ENCODE results near the gene RNASEH2B. TPM values are rescaled to one million over a fixed set of nuclear protein-coding genes. Genes with fewer than 3 reads are reported as not detected.

The RNASEH2B gene
- total and polyA plus RNA-seq, 4 donors: 7.8 to 44.1 (median 9.3) TPM

DNA sequence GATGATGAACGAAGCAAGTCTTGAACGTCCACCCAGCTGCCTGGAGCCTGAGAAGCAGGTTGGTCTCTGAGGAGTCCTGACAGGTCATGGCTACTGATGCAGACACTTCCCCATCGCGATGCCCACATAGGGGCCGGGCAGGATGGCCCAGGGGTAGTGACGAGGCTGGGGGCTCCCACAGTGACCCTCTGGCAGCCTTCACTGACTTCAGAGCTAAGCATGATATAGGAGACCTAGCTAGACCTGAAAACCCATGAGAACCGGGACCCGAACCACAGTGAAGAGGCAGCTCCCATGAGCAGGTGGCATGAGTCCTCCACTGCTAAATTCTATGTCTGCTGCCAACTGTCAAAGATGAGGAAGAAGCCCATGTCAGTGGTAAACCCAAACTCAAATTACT lies 91.7 kb downstream of the RNASEH2B start:
- Histone ChIP-seq H3K36me3 (ENCODE audit: control insufficient read depth in 4 of 4, insufficient read depth in 3 of 4, low read depth in 1 of 4, low read length in 3 of 4) (no peaks in the 10 kb centered on the region), H3K9ac (ENCODE audit: low read depth in 1 of 2, low read length in 2 of 2) (no peak overlapping the region), H3K4me1 (ENCODE audit: control insufficient read depth in 4 of 4, insufficient read depth in 4 of 4, low read length in 3 of 4) (peaks cover 1 to 11% (median 8%) of the 10 kb centered on the region in 4 donors), H3K27me3 (ENCODE audit: control insufficient read depth in 4 of 4, insufficient read depth in 4 of 4, low read length in 3 of 4) (no peaks in the 10 kb centered on the region), H3K4me3 (ENCODE audit: low read depth in 1 of 3, low read length in 3 of 3) (no peak overlapping the region), H3K9me3 (ENCODE audit: control insufficient read depth in 4 of 4, low read length in 3 of 4) (no peaks in the 10 kb centered on the region), H3K27ac (ENCODE audit: low read depth in 1 of 2, low read length in 2 of 2) (no peak overlapping the region)
- 90% methylated on average over 8 of the region's 8 CpGs for WGBS
- DNase-seq (ENCODE audit: low spot score): no peak
- TF ChIP-seq, protein P1, sequence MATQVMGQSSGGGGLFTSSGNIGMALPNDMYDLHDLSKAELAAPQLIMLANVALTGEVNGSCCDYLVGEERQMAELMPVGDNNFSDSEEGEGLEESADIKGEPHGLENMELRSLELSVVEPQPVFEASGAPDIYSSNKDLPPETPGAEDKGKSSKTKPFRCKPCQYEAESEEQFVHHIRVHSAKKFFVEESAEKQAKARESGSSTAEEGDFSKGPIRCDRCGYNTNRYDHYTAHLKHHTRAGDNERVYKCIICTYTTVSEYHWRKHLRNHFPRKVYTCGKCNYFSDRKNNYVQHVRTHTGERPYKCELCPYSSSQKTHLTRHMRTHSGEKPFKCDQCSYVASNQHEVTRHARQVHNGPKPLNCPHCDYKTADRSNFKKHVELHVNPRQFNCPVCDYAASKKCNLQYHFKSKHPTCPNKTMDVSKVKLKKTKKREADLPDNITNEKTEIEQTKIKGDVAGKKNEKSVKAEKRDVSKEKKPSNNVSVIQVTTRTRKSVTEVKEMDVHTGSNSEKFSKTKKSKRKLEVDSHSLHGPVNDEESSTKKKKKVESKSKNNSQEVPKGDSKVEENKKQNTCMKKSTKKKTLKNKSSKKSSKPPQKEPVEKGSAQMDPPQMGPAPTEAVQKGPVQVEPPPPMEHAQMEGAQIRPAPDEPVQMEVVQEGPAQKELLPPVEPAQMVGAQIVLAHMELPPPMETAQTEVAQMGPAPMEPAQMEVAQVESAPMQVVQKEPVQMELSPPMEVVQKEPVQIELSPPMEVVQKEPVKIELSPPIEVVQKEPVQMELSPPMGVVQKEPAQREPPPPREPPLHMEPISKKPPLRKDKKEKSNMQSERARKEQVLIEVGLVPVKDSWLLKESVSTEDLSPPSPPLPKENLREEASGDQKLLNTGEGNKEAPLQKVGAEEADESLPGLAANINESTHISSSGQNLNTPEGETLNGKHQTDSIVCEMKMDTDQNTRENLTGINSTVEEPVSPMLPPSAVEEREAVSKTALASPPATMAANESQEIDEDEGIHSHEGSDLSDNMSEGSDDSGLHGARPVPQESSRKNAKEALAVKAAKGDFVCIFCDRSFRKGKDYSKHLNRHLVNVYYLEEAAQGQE (IDR thresholded peaks at IDR 0.05): no peak
- no peak for TF ChIP-seq FOXA1 (IDR thresholded peaks at IDR 0.05)
- no peak for TF ChIP-seq HNF4G (IDR thresholded peaks at IDR 0.05)
- TF ChIP-seq TAF1 (conservative IDR thresholded peaks at IDR 0.05): no peak
- no peak for TF ChIP-seq YY1 (IDR thresholded peaks at IDR 0.05)
- no peak for TF ChIP-seq GABPA (IDR thresholded peaks at IDR 0.05 in 1 of 2, conservative IDR thresholded peaks at IDR 0.05 in 1 of 2)
- TF ChIP-seq HNF4A (conservative IDR thresholded peaks at IDR 0.05): no peak
- TF ChIP-seq, protein P2, sequence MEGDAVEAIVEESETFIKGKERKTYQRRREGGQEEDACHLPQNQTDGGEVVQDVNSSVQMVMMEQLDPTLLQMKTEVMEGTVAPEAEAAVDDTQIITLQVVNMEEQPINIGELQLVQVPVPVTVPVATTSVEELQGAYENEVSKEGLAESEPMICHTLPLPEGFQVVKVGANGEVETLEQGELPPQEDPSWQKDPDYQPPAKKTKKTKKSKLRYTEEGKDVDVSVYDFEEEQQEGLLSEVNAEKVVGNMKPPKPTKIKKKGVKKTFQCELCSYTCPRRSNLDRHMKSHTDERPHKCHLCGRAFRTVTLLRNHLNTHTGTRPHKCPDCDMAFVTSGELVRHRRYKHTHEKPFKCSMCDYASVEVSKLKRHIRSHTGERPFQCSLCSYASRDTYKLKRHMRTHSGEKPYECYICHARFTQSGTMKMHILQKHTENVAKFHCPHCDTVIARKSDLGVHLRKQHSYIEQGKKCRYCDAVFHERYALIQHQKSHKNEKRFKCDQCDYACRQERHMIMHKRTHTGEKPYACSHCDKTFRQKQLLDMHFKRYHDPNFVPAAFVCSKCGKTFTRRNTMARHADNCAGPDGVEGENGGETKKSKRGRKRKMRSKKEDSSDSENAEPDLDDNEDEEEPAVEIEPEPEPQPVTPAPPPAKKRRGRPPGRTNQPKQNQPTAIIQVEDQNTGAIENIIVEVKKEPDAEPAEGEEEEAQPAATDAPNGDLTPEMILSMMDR (IDR thresholded peaks at IDR 0.05; ENCODE audit: low read depth, low read length, missing input control): no peak
- TF ChIP-seq ATF3 (IDR thresholded peaks at IDR 0.05): no peak
- TF ChIP-seq RXRA (IDR thresholded peaks at IDR 0.05): no peak
- TF ChIP-seq SP1 (IDR thresholded peaks at IDR 0.05): no peak
- TF ChIP-seq FOXA2 (IDR thresholded peaks at IDR 0.05): no peak
- no peak for TF ChIP-seq NR2F2 (IDR thresholded peaks at IDR 0.05)
- no peak for TF ChIP-seq EGR1 (IDR thresholded peaks at IDR 0.05; ENCODE audit: low read depth in 2 of 2)
- TF ChIP-seq RAD21 (IDR thresholded peaks at IDR 0.05): no peak
- TF ChIP-seq JUND (IDR thresholded peaks at IDR 0.05): no peak

DNA sequence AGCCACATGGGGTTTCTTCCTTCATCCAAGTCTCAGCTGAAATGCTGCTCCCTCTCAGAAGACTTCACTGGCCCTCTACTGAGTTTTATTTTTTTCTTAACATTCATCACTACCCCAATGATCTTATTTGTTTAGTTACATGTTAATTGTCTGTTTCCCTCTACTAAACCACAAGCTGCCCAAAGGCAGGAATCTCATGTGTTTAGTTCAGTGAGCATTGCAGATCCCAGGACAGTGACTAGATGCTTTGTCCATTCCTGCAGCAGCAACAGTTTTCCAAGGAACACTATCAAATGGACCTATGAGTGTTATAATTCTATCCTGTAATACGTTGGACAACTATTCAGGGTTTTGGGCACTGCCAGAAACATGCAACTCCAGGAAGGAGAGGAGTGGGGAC lies 93.1 kb downstream of the RNASEH2B start:
- no peak overlapping the region for H3K27ac ChIP-seq (ENCODE audit: low read depth in 1 of 2, low read length in 2 of 2)
- DNase-seq (ENCODE audit: low spot score): no peak
- WGBS: 84% methylated on average over 1 of the region's 1 CpG
- TF ChIP-seq HNF4G (IDR thresholded peaks at IDR 0.05): no peak
- no peak for TF ChIP-seq ZBTB33 (IDR thresholded peaks at IDR 0.05)
- no peak for TF ChIP-seq HNF4A (conservative IDR thresholded peaks at IDR 0.05)
- no peak for TF ChIP-seq RXRA (IDR thresholded peaks at IDR 0.05)
- no peak for TF ChIP-seq FOXA1 (IDR thresholded peaks at IDR 0.05)
- TF ChIP-seq GABPA (IDR thresholded peaks at IDR 0.05 in 1 of 2, conservative IDR thresholded peaks at IDR 0.05 in 1 of 2): no peak
- no peak for TF ChIP-seq FOXA2 (IDR thresholded peaks at IDR 0.05)
- TF ChIP-seq ATF3 (IDR thresholded peaks at IDR 0.05): no peak
- no peak for TF ChIP-seq MAX (IDR thresholded peaks at IDR 0.05)
- TF ChIP-seq RAD21 (IDR thresholded peaks at IDR 0.05): no peak
- no peaks in the 10 kb centered on the region for H3K27me3 ChIP-seq (ENCODE audit: control insufficient read depth in 4 of 4, insufficient read depth in 4 of 4, low read length in 3 of 4)
- H3K4me1 ChIP-seq (ENCODE audit: control insufficient read depth in 4 of 4, insufficient read depth in 4 of 4, low read length in 3 of 4): peaks cover 1 to 11% (median 8%) of the 10 kb centered on the region in 4 donors
- H3K4me3 ChIP-seq (ENCODE audit: low read depth in 1 of 3, low read length in 3 of 3): no peak overlapping the region
- H3K36me3 ChIP-seq (ENCODE audit: control insufficient read depth in 4 of 4, insufficient read depth in 3 of 4, low read depth in 1 of 4, low read length in 3 of 4): no peaks in the 10 kb centered on the region
- no peak overlapping the region for H3K9ac ChIP-seq (ENCODE audit: low read depth in 1 of 2, low read length in 2 of 2)
- H3K9me3 ChIP-seq (ENCODE audit: control insufficient read depth in 4 of 4, low read length in 3 of 4): no peaks in the 10 kb centered on the region
